Caco-2 (cell line): ENCODE data around the gene WAPL. TPM values are rescaled to one million over a fixed set of nuclear protein-coding genes. Genes with fewer than 3 reads are reported as not detected.

Source experiments
- BruUV-seq: library from RNA; stranded (reverse); fragments of 400-500 nt; replicated peaks from 2 replicates; lab custom pipeline; 2021; lab: Mats Ljungman, UMichigan
- CTCF ChIA-PET: fragments of 300-600 bp; sonication (Branson Sonifier 250); formaldehyde crosslinking; loops from one replicate; lab custom pipeline; 2022; ENCODE audit warnings: antibody characterized with exemption; lab: Charles Lee
- POLR2A ChIA-PET: fragments of 300-600 bp; sonication (Branson Sonifier 250); formaldehyde crosslinking; loops from one replicate; lab custom pipeline; 2022; ENCODE audit warnings: antibody characterized with exemption; lab: Charles Lee
- DNase-seq, 2 experiments: peaks; one replicate each; pipeline versions ENCODE4 v3.0.0 to v3.0.0-alpha.2; 2020 to 2022
- H3K27me3 ChIP-seq: replicated peaks from 2 replicates; pipeline ENCODE4 v1.6.0; 2011; ENCODE audit warnings: low read length; ENCODE audit not compliant: control insufficient read depth, insufficient read depth
- H3K36me3 ChIP-seq: 2 replicates; pipeline ENCODE4 v1.5.1; 2011; ENCODE audit warnings: low read length; ENCODE audit not compliant: control insufficient read depth, insufficient read depth
- H3K4me1 ChIP-seq: fragments of 250-450 bp; sonication (Bioruptor Pico); 2 replicates; pipeline ENCODE4 v1.5.1; 2020; ENCODE audit warnings: mild to moderate bottlenecking
- H3K4me3 ChIP-seq: 2 replicates; pipeline ENCODE4 v1.5.1; 2011; ENCODE audit warnings: low read depth, mild to moderate bottlenecking, control low read depth, low read length
- H3K9me3 ChIP-seq: fragments of 250-450 bp; sonication (Bioruptor Pico); 2 replicates; pipeline ENCODE4 v1.5.1; 2020; ENCODE audit warnings: mild to moderate bottlenecking, moderate library complexity
- H3K27ac Mint-ChIP-seq: one replicate; pipeline ENCODE4 v1.8.0; 2022; ENCODE audit warnings: mixed read lengths; ENCODE audit not compliant: unreplicated experiment
- H3K27me3 Mint-ChIP-seq: one replicate; pipeline ENCODE4 v1.8.0; 2022; ENCODE audit warnings: mixed read lengths; ENCODE audit not compliant: insufficient read depth, unreplicated experiment
- H3K36me3 Mint-ChIP-seq: one replicate; pipeline ENCODE4 v1.8.0; 2022; ENCODE audit warnings: mild to moderate bottlenecking, mixed read lengths; ENCODE audit not compliant: insufficient read depth, unreplicated experiment
- H3K4me1 Mint-ChIP-seq: one replicate; pipeline ENCODE4 v1.8.0; 2022; ENCODE audit warnings: low read depth, mixed read lengths; ENCODE audit not compliant: unreplicated experiment
- H3K4me3 Mint-ChIP-seq: one replicate; pipeline ENCODE4 v1.8.0; 2022; ENCODE audit warnings: mild to moderate bottlenecking, moderate library complexity, mixed read lengths; ENCODE audit not compliant: unreplicated experiment
- H3K9me3 Mint-ChIP-seq: one replicate; pipeline ENCODE4 v1.8.0; 2022; ENCODE audit warnings: mixed read lengths; ENCODE audit not compliant: unreplicated experiment
- CTCF ChIP-seq, 2 experiments: fragments of 200-600 bp in 1 of 2; IDR thresholded peaks; 1 replicate in 1 of 2; 2 replicates in 1 of 2; pipeline versions ENCODE4 v1.5.1 to v1.8.0; 2011 to 2022; ENCODE audit warnings: antibody characterized with exemption in 1 of 2, control low read depth in 1 of 2, inconsistent platforms in 1 of 2, low read depth in 1 of 2, low read length in 1 of 2, mild to moderate bottlenecking in 1 of 2, moderate library complexity in 1 of 2; ENCODE audit not compliant: insufficient read depth in 1 of 2, severe bottlenecking in 1 of 2, unreplicated experiment in 1 of 2
- intact Hi-C: fragments of 100-400 bp; cut with micrococcal nuclease; formaldehyde crosslinking; loops from one replicate; pipeline ENCODE4 v1.10.0; 2022; ENCODE audit not compliant: unreplicated experiment
- total RNA-seq: library from RNA; stranded (reverse); gene quantifications from 2 replicates; pipeline ENCODE4 v1.2.3, GENCODE V29; 2022

Gene WAPL
- total RNA-seq, 1 experiment from 2014 or later = 49.2 TPM

- H3K27me3 Mint-ChIP-seq = no peaks in the 10 kb centered on the region
- H3K36me3 ChIP-seq = peaks cover 5% of the 10 kb centered on the region
- ChIA-PET POLR2A (no interaction called here), CTCF (no interaction called here)
- intact Hi-C loops = no loop called here
- DNase-seq = no peak
- no peaks in the 10 kb centered on the region for H3K4me1 ChIP-seq
- TF ChIP-seq CTCF (IDR thresholded peaks at IDR 0.05; ENCODE audit: insufficient read depth in 1 of 2, low read depth in 1 of 2, low read length in 1 of 2, severe bottlenecking in 1 of 2, unreplicated experiment in 1 of 2) = no peak
- H3K4me1 Mint-ChIP-seq = peaks cover 7% of the 10 kb centered on the region
- no peaks in the 10 kb centered on the region for H3K9me3 Mint-ChIP-seq
- H3K9me3 ChIP-seq = no peaks in the 10 kb centered on the region
- H3K36me3 Mint-ChIP-seq = peaks cover 75% of the 10 kb centered on the region
- BruUV-seq = no TSS peak
- H3K4me3 ChIP-seq = no peak overlapping the region
- no peak overlapping the region for H3K4me3 Mint-ChIP-seq
- no peaks in the 10 kb centered on the region for H3K27me3 ChIP-seq
- no peak overlapping the region for H3K27ac Mint-ChIP-seq
Measured at GRCh38 chr10:86461963-86462804, 59.4 kb downstream of the WAPL start.

- Mint-ChIP-seq H3K36me3 (peaks cover 91% of the 10 kb centered on the region), H3K9me3 (no peaks in the 10 kb centered on the region), H3K4me1 (no peaks in the 10 kb centered on the region), H3K27ac (no peak overlapping the region), H3K4me3 (no peak overlapping the region), H3K27me3 (no peaks in the 10 kb centered on the region)
- peaks cover 4% of the 10 kb centered on the region for H3K36me3 ChIP-seq
- ChIA-PET POLR2A (no interaction called here), CTCF (no interaction called here)
- no peaks in the 10 kb centered on the region for H3K9me3 ChIP-seq
- H3K27me3 ChIP-seq = no peaks in the 10 kb centered on the region
- no peak for TF ChIP-seq CTCF (IDR thresholded peaks at IDR 0.05; ENCODE audit: insufficient read depth in 1 of 2, low read depth in 1 of 2, low read length in 1 of 2, severe bottlenecking in 1 of 2, unreplicated experiment in 1 of 2)
- BruUV-seq = no TSS peak
- H3K4me3 ChIP-seq = no peak overlapping the region
- intact Hi-C loops = no loop called here
- no peak for DNase-seq
- H3K4me1 ChIP-seq = no peaks in the 10 kb centered on the region
Measured at GRCh38 chr10:86451604-86451960, 70.0 kb downstream of the WAPL start.

- no peaks in the 10 kb centered on the region for H3K27me3 ChIP-seq
- no peaks in the 10 kb centered on the region for H3K27me3 Mint-ChIP-seq
- no peak for DNase-seq
- H3K4me3 Mint-ChIP-seq = no peak overlapping the region
- no peak overlapping the region for H3K4me3 ChIP-seq
- TF ChIP-seq CTCF (IDR thresholded peaks at IDR 0.05; ENCODE audit: insufficient read depth in 1 of 2, low read depth in 1 of 2, low read length in 1 of 2, severe bottlenecking in 1 of 2, unreplicated experiment in 1 of 2) = no peak
- no peaks in the 10 kb centered on the region for H3K4me1 ChIP-seq
- H3K27ac Mint-ChIP-seq = no peak overlapping the region
- intact Hi-C loops = no loop called here
- H3K4me1 Mint-ChIP-seq = no peaks in the 10 kb centered on the region
- H3K9me3 Mint-ChIP-seq = no peaks in the 10 kb centered on the region
- H3K36me3 ChIP-seq = peaks cover 4% of the 10 kb centered on the region
- ChIA-PET POLR2A (interaction anchor here (0.6 kb wide), 1 partner anchor 1468 kb away, joined by 3 read pairs; no protein-coding TSS in a partner anchor), CTCF (interaction anchor here (0.9 kb wide), 1 partner anchor 51 kb away, joined by 3 read pairs; no protein-coding TSS in a partner anchor)
- no peaks in the 10 kb centered on the region for H3K9me3 ChIP-seq
- H3K36me3 Mint-ChIP-seq = peaks cover 91% of the 10 kb centered on the region
- BruUV-seq = no TSS peak
Measured at GRCh38 chr10:86450806-86451603, 70.6 kb downstream of the WAPL start.
